Esophagus (tissue), 2 donors: Measurements from ENCODE around the gene UGGT2. TPM values are rescaled to one million over a fixed set of nuclear protein-coding genes. Genes with fewer than 3 reads are reported as not detected.
"Not testable (repeated sequence)": the region's sequence is repeated elsewhere in the genome, so short reads cannot be mapped to it uniquely, and the experiment has no call there.

Source experiments
- H3K27ac ChIP-seq, 2 donors: one replicate each; pipeline ENCODE4 v1.5.1; 2013; ENCODE audit warnings: low read depth in 2 of 2, mild to moderate bottlenecking in 2 of 2, inconsistent platforms in 1 of 2, low read length in 1 of 2, moderate library complexity in 1 of 2
- H3K27me3 ChIP-seq, 2 donors: one replicate each; pipeline ENCODE4 v1.6.1; 2013; ENCODE audit warnings: low read length in 2 of 2, control low read depth in 1 of 2, mild to moderate bottlenecking in 1 of 2; ENCODE audit not compliant: insufficient read depth in 2 of 2, control insufficient read depth in 1 of 2
- H3K36me3 ChIP-seq, 2 donors: one replicate each; pipeline ENCODE4 v1.6.1; 2013; ENCODE audit warnings: low read length in 1 of 2; ENCODE audit not compliant: control insufficient read depth in 2 of 2, insufficient read depth in 2 of 2
- H3K4me1 ChIP-seq, 2 donors: one replicate each; pipeline ENCODE4 v1.6.1; 2013; ENCODE audit warnings: low read length in 1 of 2; ENCODE audit not compliant: control insufficient read depth in 2 of 2, insufficient read depth in 2 of 2
- H3K4me3 ChIP-seq, 2 donors: one replicate each; pipeline ENCODE4 v1.5.1; 2013; ENCODE audit warnings: low read length in 2 of 2, mild to moderate bottlenecking in 2 of 2, low read depth in 1 of 2, moderate library complexity in 1 of 2
- H3K9me3 ChIP-seq, 2 donors: one replicate each; pipeline ENCODE4 v1.6.1; 2013; ENCODE audit warnings: mild to moderate bottlenecking in 2 of 2, low read depth in 1 of 2, low read length in 1 of 2, moderate library complexity in 1 of 2; ENCODE audit not compliant: control insufficient read depth in 2 of 2, insufficient read depth in 1 of 2
- WGBS, 2 donors: extraction: QIAGEN DNeasy Blood & Tissue Kit; methylation state at CpG; one replicate each; pipeline ENCODE4 v1.1.7; 2013; 5-methylcytosine and 5-hydroxymethylcytosine counted together
- polyA plus RNA-seq, 2 donors: library from polyadenylated mRNA; stranded (reverse); fragments of 200-250 nt; gene quantifications; one replicate each; pipeline ENCODE4 v1.2.3, GENCODE V29; 2013
- donor health status: healthy with polysubstance abuse.
- donor health status: Bipolar disorder and iron deficiency.

UGGT2 gene
- polyA plus RNA-seq, 2 donors: 3.2 to 3.5 TPM

- Histone ChIP-seq H3K36me3 (no peaks in the 10 kb centered on the region), H3K27me3 (no peaks in the 10 kb centered on the region), H3K4me3 (no peak overlapping the region), H3K27ac (no peak overlapping the region), H3K9me3 (peaks cover 0 to 2% of the 10 kb centered on the region in 2 donors), H3K4me1 (no peaks in the 10 kb centered on the region)
Measured at GRCh38 chr13:95954266-95954665, 98.9 kb downstream of the UGGT2 start.

- H3K9me3 ChIP-seq: no peaks in the 10 kb centered on the region
- no peak overlapping the region for H3K27ac ChIP-seq
- H3K27me3 ChIP-seq: no peaks in the 10 kb centered on the region
- WGBS, 2 donors: 80 to 93% methylated on average over 1 of the region's 1 CpG
- no peaks in the 10 kb centered on the region for H3K36me3 ChIP-seq
- no peaks in the 10 kb centered on the region for H3K4me1 ChIP-seq
- no peak overlapping the region for H3K4me3 ChIP-seq
Measured at GRCh38 chr13:95950103-95950502, 103.1 kb downstream of the UGGT2 start.

- 59 to 79% methylated on average over 2 of the region's 2 CpGs for WGBS, 2 donors
- Histone ChIP-seq H3K4me3 (no peak overlapping the region), H3K36me3 (no peaks in the 10 kb centered on the region), H3K27ac (no peak overlapping the region), H3K27me3 (no peaks in the 10 kb centered on the region), H3K9me3 (no peaks in the 10 kb centered on the region), H3K4me1 (no peaks in the 10 kb centered on the region)
Measured at GRCh38 chr13:95948656-95949055, 104.5 kb downstream of the UGGT2 start.

- Histone ChIP-seq H3K27ac (no peak overlapping the region), H3K9me3 (peaks cover 3 to 4% of the 10 kb centered on the region in 2 donors), H3K4me1 (no peaks in the 10 kb centered on the region), H3K4me3 (no peak overlapping the region), H3K27me3 (no peaks in the 10 kb centered on the region), H3K36me3 (peaks cover 0 to 3% of the 10 kb centered on the region in 2 donors)
- WGBS, 2 donors: 84 to 87% methylated on average over 4 of the region's 4 CpGs
Measured at GRCh38 chr13:95937714-95938320, 115.4 kb downstream of the UGGT2 start.

- H3K27me3 ChIP-seq: no peaks in the 10 kb centered on the region
- no peaks in the 10 kb centered on the region for H3K4me1 ChIP-seq
- H3K27ac ChIP-seq: no peak overlapping the region
- peaks cover 6 to 9% of the 10 kb centered on the region in 2 donors for H3K9me3 ChIP-seq
- WGBS, 2 donors: 91 to 96% methylated on average over 36 to 44 of the region's 44 CpGs
- peaks cover 0 to 3% of the 10 kb centered on the region in 2 donors for H3K36me3 ChIP-seq
- no peak overlapping the region for H3K4me3 ChIP-seq
Measured at GRCh38 chr13:95931300-95932025, 121.7 kb downstream of the UGGT2 start.

GRCh38 chr13:95929430-95929829 lies 123.8 kb downstream of the UGGT2 start:
- H3K27ac ChIP-seq: no peak overlapping the region
- H3K9me3 ChIP-seq: peaks cover 4 to 6% of the 10 kb centered on the region in 2 donors
- WGBS, 2 donors: 95 to 99% methylated on average over 3 of the region's 3 CpGs
- H3K4me3 ChIP-seq: no peak overlapping the region
- H3K36me3 ChIP-seq: no peaks in the 10 kb centered on the region
- H3K4me1 ChIP-seq: no peaks in the 10 kb centered on the region
- H3K27me3 ChIP-seq: no peaks in the 10 kb centered on the region

- not testable (repeated sequence) for H3K27ac ChIP-seq, H3K36me3 ChIP-seq, H3K4me3 ChIP-seq, H3K9me3 ChIP-seq, H3K4me1 ChIP-seq, H3K27me3 ChIP-seq
- 89 to 93% methylated on average over 29 to 36 of the region's 36 CpGs for WGBS, 2 donors
Measured at GRCh38 chr13:95928367-95928906, 124.8 kb downstream of the UGGT2 start.

- Histone ChIP-seq H3K27me3 (no peaks in the 10 kb centered on the region), H3K9me3 (peaks cover 0 to under 1% of the 10 kb centered on the region in 2 donors), H3K36me3 (no peaks in the 10 kb centered on the region), H3K4me1 (no peaks in the 10 kb centered on the region), H3K27ac (no peak overlapping the region), H3K4me3 (no peak overlapping the region)
- 65 to 66% methylated on average over 3 of the region's 3 CpGs for WGBS, 2 donors
Measured at GRCh38 chr13:95926231-95926630, 127.0 kb downstream of the UGGT2 start.

GRCh38 chr13:95924389-95924994 lies 128.7 kb downstream of the UGGT2 start:
- H3K9me3 ChIP-seq: no peaks in the 10 kb centered on the region
- no peaks in the 10 kb centered on the region for H3K36me3 ChIP-seq
- H3K27me3 ChIP-seq: no peaks in the 10 kb centered on the region
- H3K27ac ChIP-seq: no peak overlapping the region
- 62 to 65% methylated on average over 5 of the region's 5 CpGs for WGBS, 2 donors
- H3K4me3 ChIP-seq: no peak overlapping the region
- H3K4me1 ChIP-seq: no peaks in the 10 kb centered on the region
